ENCODE measurements around the gene OGFOD1. TPM values are rescaled to one million over a fixed set of nuclear protein-coding genes. Genes with fewer than 3 reads are reported as not detected.

The OGFOD1 gene
- total and polyA plus RNA-seq, 2 of the 13 experiments (the other 11 are each of a cell fraction or from before 2014, with no cell fraction given), result 35.2 to 81.3 TPM

- TF ChIP-seq MTF1 (CRISPR knock-in tag; IDR thresholded peaks at IDR 0.05) (no peak), GATAD1 (CRISPR knock-in tag; IDR thresholded peaks at IDR 0.05) (0 out of 2 replicates have a peak, but pooled peaks have one; percentile 24), ZNF720 (CRISPR knock-in tag; IDR thresholded peaks at IDR 0.05) (no peak), PTBP1 (IDR thresholded peaks at IDR 0.05; ENCODE audit: low read depth, low read length, poor library complexity, severe bottlenecking) (no peak), MTERF4 (CRISPR knock-in tag; IDR thresholded peaks at IDR 0.05) (no peak), SRY (CRISPR knock-in tag; IDR thresholded peaks at IDR 0.05) (no peak), ZBTB42 (CRISPR knock-in tag; IDR thresholded peaks at IDR 0.05) (no peak), HOMEZ (CRISPR knock-in tag; IDR thresholded peaks at IDR 0.05; ENCODE audit: low read depth) (0 out of 2 replicates have a peak, but pooled peaks have one; percentile 29), TBX2 (CRISPR knock-in tag; IDR thresholded peaks at IDR 0.05; ENCODE audit: borderline replicate concordance) (no peak), MAFK (conservative IDR thresholded peaks at IDR 0.05 in 1 of 2, IDR thresholded peaks at IDR 0.05 in 1 of 2; ENCODE audit: low read length in 2 of 2) (0 out of 4 replicates have a peak, but pooled peaks of 1 of the 2 experiments have one; percentile 4), ELF3 (CRISPR knock-in tag; IDR thresholded peaks at IDR 0.05) (0 out of 2 replicates have a peak, but pooled peaks have one; percentile 2), HHEX (CRISPR knock-in tag; IDR thresholded peaks at IDR 0.05) (0 out of 2 replicates have a peak, but pooled peaks have one; percentile 36), RFXAP (CRISPR knock-in tag; IDR thresholded peaks at IDR 0.05; ENCODE audit: borderline replicate concordance) (no peak), FOXA3 (CRISPR knock-in tag; IDR thresholded peaks at IDR 0.05) (peak; percentile 19; the same call in 1 of the 2 replicates), ZFYVE20 (CRISPR knock-in tag; IDR thresholded peaks at IDR 0.05; ENCODE audit: borderline replicate concordance, low read depth) (no peak), SSRP1 (CRISPR knock-in tag; IDR thresholded peaks at IDR 0.05) (0 out of 2 replicates have a peak, but pooled peaks have one; percentile 19), ZNF740 (CRISPR knock-in tag; IDR thresholded peaks at IDR 0.05) (no peak), ZBTB1 (CRISPR knock-in tag; IDR thresholded peaks at IDR 0.05; ENCODE audit: borderline replicate concordance) (no peak), MIER2 (CRISPR knock-in tag; IDR thresholded peaks at IDR 0.05) (no peak), SMC3 (IDR thresholded peaks at IDR 0.05; ENCODE audit: low read length) (0 out of 2 replicates have a peak, but pooled peaks have one; percentile 16), ZNF251 (CRISPR knock-in tag; IDR thresholded peaks at IDR 0.05) (no peak), ZNF430 (CRISPR knock-in tag; IDR thresholded peaks at IDR 0.05) (no peak), ZNF331 (CRISPR knock-in tag; IDR thresholded peaks at IDR 0.05) (peak; percentile 28; the same call in 1 of the 2 replicates), MEF2D (CRISPR knock-in tag; IDR thresholded peaks at IDR 0.05) (no peak), NFKBIZ (CRISPR knock-in tag; IDR thresholded peaks at IDR 0.05) (0 out of 2 replicates have a peak, but pooled peaks have one; percentile 41), KDM5A (IDR thresholded peaks at IDR 0.05; ENCODE audit: borderline replicate concordance, low read length) (no peak), NFIB (CRISPR knock-in tag; IDR thresholded peaks at IDR 0.05; ENCODE audit: borderline replicate concordance) (no peak), SRSF1 (optimal IDR thresholded peaks at IDR 0.05; ENCODE audit: low read depth, low read length) (no peak), MAFF (IDR thresholded peaks at IDR 0.05; ENCODE audit: low read depth, low read length) (0 out of 2 replicates have a peak, but pooled peaks have one; percentile 7), ZNF83 (CRISPR knock-in tag; IDR thresholded peaks at IDR 0.05; ENCODE audit: borderline replicate concordance) (no peak), ZNF790 (CRISPR knock-in tag; IDR thresholded peaks at IDR 0.05; ENCODE audit: borderline replicate concordance) (no peak), NRL (CRISPR knock-in tag; IDR thresholded peaks at IDR 0.05; ENCODE audit: borderline replicate concordance) (no peak)
Measured at GRCh38 chr16:56409195-56409594, 42.2 kb upstream of the OGFOD1 start (continued).

All from HepG2 (cell line).